SK-N-MC (cell line): ENCODE measurements around the gene TMEFF2.
A peak's percentile ranks its signal among the peaks of the same experiment; 100 is the strongest.

Experiments used
- DNase-seq: peaks from one replicate; pipeline ENCODE4 v3.0.0-alpha.2; 2011; ENCODE audit warnings: low read depth, low spot score
- H3K27ac ChIP-seq: fragments of 200-600 bp; sonication (generic); 2 replicates; pipeline ENCODE4 v1.5.1; 2016; ENCODE audit warnings: mixed run types
- H3K36me3 ChIP-seq: fragments of 200-600 bp; sonication (generic); 2 replicates; pipeline ENCODE4 v1.6.1; 2017; ENCODE audit warnings: antibody characterized with exemption, low read length, mixed read lengths; ENCODE audit not compliant: insufficient read depth
- H3K4me3 ChIP-seq: fragments of 200-600 bp; sonication (generic); 2 replicates; pipeline ENCODE4 v1.5.1; 2016
- H3K9ac ChIP-seq: fragments of 200-600 bp; sonication (generic); 2 replicates; pipeline ENCODE4 v1.8.0; 2017; ENCODE audit warnings: mixed run types, mixed read lengths; ENCODE audit not compliant: insufficient read length
- H3K9me3 ChIP-seq: fragments of 200-600 bp; sonication (generic); 2 replicates; pipeline ENCODE4 v1.6.1; 2017; ENCODE audit warnings: low read depth, mild to moderate bottlenecking, antibody characterized with exemption, low read length, moderate library complexity, mixed read lengths
- EZH2 ChIP-seq: fragments of 200-600 bp; sonication (generic); IDR thresholded peaks from one replicate; pipeline ENCODE4 v1.6.1; 2017; ENCODE audit warnings: antibody characterized with exemption
- FOXP2 ChIP-seq: optimal IDR thresholded peaks from 2 replicates; pipeline ENCODE3; 2011; ENCODE audit warnings: mild to moderate bottlenecking, moderate library complexity; ENCODE audit not compliant: insufficient read depth; ENCODE audit errors: extremely low read length, control extremely low read depth
- POLR2AphosphoS5 ChIP-seq: IDR thresholded peaks from 2 replicates; pipeline ENCODE4 v1.6.1; 2012; ENCODE audit warnings: mild to moderate bottlenecking, low read depth, low read length, borderline replicate concordance

The TMEFF2 gene

GRCh38 chr2:191979221-191979730 lies 215.5 kb downstream of the TMEFF2 start:
- no peak for DNase-seq
- H3K4me3 ChIP-seq = no peak overlapping the region
- TF ChIP-seq FOXP2 (no peak), POLR2AphosphoS5 (no peak), EZH2 (no peak)
- no peak overlapping the region for H3K9ac ChIP-seq
- no peak overlapping the region for H3K27ac ChIP-seq
- H3K9me3 ChIP-seq = no peaks in the 10 kb centered on the region
- no peaks in the 10 kb centered on the region for H3K36me3 ChIP-seq

GRCh38 chr2:191977754-191978153 lies 217.0 kb downstream of the TMEFF2 start:
- Histone ChIP-seq H3K4me3 (peak overlapping the region; percentile 64), H3K9me3 (no peaks in the 10 kb centered on the region), H3K27ac (peak overlapping the region; percentile 90), H3K9ac (peak overlapping the region; percentile 51), H3K36me3 (no peaks in the 10 kb centered on the region)
- no peak for TF ChIP-seq FOXP2
- TF ChIP-seq POLR2AphosphoS5 = peak; percentile 50; the same call in 1 of the 2 replicates
- peak; percentile 52 for DNase-seq

- no peaks in the 10 kb centered on the region for H3K9me3 ChIP-seq
- no peak overlapping the region for H3K9ac ChIP-seq
- DNase-seq = no peak
- no peak overlapping the region for H3K27ac ChIP-seq
- no peak for TF ChIP-seq FOXP2
- no peak for TF ChIP-seq POLR2AphosphoS5
- no peak for TF ChIP-seq EZH2
- H3K4me3 ChIP-seq = no peak overlapping the region
- H3K36me3 ChIP-seq = no peaks in the 10 kb centered on the region
These were observed 218.3 kb downstream of the TMEFF2 start for GRCh38 chr2:191976436-191976835.

GRCh38 chr2:191974676-191975075 lies 220.1 kb downstream of the TMEFF2 start:
- Histone ChIP-seq H3K36me3 (no peaks in the 10 kb centered on the region), H3K27ac (no peak overlapping the region), H3K9me3 (no peaks in the 10 kb centered on the region), H3K9ac (no peak overlapping the region), H3K4me3 (no peak overlapping the region)
- DNase-seq = no peak
- TF ChIP-seq POLR2AphosphoS5 = no peak
- TF ChIP-seq FOXP2 = no peak
- no peak for TF ChIP-seq EZH2

- Histone ChIP-seq H3K4me3 (no peak overlapping the region), H3K9ac (no peak overlapping the region), H3K36me3 (no peaks in the 10 kb centered on the region), H3K9me3 (no peaks in the 10 kb centered on the region), H3K27ac (no peak overlapping the region)
- no peak for DNase-seq
- TF ChIP-seq FOXP2 = no peak
- no peak for TF ChIP-seq EZH2
- no peak for TF ChIP-seq POLR2AphosphoS5
These were observed 223.9 kb downstream of the TMEFF2 start for GRCh38 chr2:191970867-191971266.

- TF ChIP-seq POLR2AphosphoS5 (no peak), FOXP2 (no peak), EZH2 (no peak)
- Histone ChIP-seq H3K9ac (no peak overlapping the region), H3K9me3 (no peaks in the 10 kb centered on the region), H3K27ac (no peak overlapping the region), H3K36me3 (no peaks in the 10 kb centered on the region), H3K4me3 (no peak overlapping the region)
- no peak for DNase-seq
These were observed 226.6 kb downstream of the TMEFF2 start for GRCh38 chr2:191968120-191968519.

GRCh38 chr2:191965733-191966132 lies 229.0 kb downstream of the TMEFF2 start:
- no peak overlapping the region for H3K9ac ChIP-seq
- no peak for DNase-seq
- no peak overlapping the region for H3K27ac ChIP-seq
- H3K4me3 ChIP-seq = no peak overlapping the region
- TF ChIP-seq EZH2 (no peak), FOXP2 (no peak), POLR2AphosphoS5 (no peak)
- H3K9me3 ChIP-seq = no peaks in the 10 kb centered on the region
- H3K36me3 ChIP-seq = no peaks in the 10 kb centered on the region

- TF ChIP-seq FOXP2 (no peak), EZH2 (no peak), POLR2AphosphoS5 (no peak)
- no peak overlapping the region for H3K4me3 ChIP-seq
- no peak for DNase-seq
- no peak overlapping the region for H3K27ac ChIP-seq
- no peaks in the 10 kb centered on the region for H3K36me3 ChIP-seq
- H3K9ac ChIP-seq = no peak overlapping the region
- no peaks in the 10 kb centered on the region for H3K9me3 ChIP-seq
These were observed 233.2 kb downstream of the TMEFF2 start for GRCh38 chr2:191961556-191961955.

GRCh38 chr2:191959209-191959608 lies 235.5 kb downstream of the TMEFF2 start:
- H3K9me3 ChIP-seq = no peaks in the 10 kb centered on the region
- 0 out of 2 replicates have a peak, but pooled peaks cover 4% of the 10 kb centered on the region for H3K36me3 ChIP-seq
- H3K4me3 ChIP-seq = no peak overlapping the region
- TF ChIP-seq POLR2AphosphoS5 (no peak), FOXP2 (no peak), EZH2 (no peak)
- no peak overlapping the region for H3K9ac ChIP-seq
- H3K27ac ChIP-seq = no peak overlapping the region
- DNase-seq = no peak
